ENCODE results near the gene KIF15. TPM values are rescaled to one million over a fixed set of nuclear protein-coding genes. Genes with fewer than 3 reads are reported as not detected.

Gene KIF15
- under 1 TPM in 2 of 3 donors, not detected in 1; 0.29 to 0.56 TPM for polyA plus RNA-seq

GRCh38 chr3:44761424-44762169, at the start of gene KIF15, which contains the start of gene KIAA1143:
KIF15 (plus strand) TSS chr3:44761794; CDS start chr3:44761866, 72 bp downstream.
KIAA1143 (minus strand) TSS chr3:44761619; CDS start chr3:44761602, 17 bp downstream.
- H3K9me3 Mint-ChIP-seq: peaks cover 0 to 4% (median 1%) of the 10 kb centered on the region in 6 donors
- DNase-seq: peak; percentile 93 to 94 (median 93)
- peaks cover 17 to 29% (median 29%) of the 10 kb centered on the region in 3 donors for H3K36me3 Mint-ChIP-seq
- H3K27me3 Mint-ChIP-seq (ENCODE audit: low read depth in 3 of 3): peaks cover 4 to 7% (median 7%) of the 10 kb centered on the region in 3 donors
- peaks cover 33 to 51% of the 10 kb centered on the region in 2 donors for H3K4me1 Mint-ChIP-seq
- peak within 1 kb of the TSS; percentile 87 to 94 (median 90) for H3K27ac Mint-ChIP-seq
- H3K4me3 Mint-ChIP-seq: peak within 1 kb of the TSS; percentile 89 to 93 (median 92)

GRCh38 chr3:44712455-44713075, 49.0 kb upstream of the KIF15 start, which contains the start of gene ZNF502:
ZNF502 (plus strand) TSS chr3:44712660; CDS start chr3:44720262, 7,602 bp downstream.
- H3K4me1 Mint-ChIP-seq: peaks cover 17% of the 10 kb centered on the region in 2 donors

GRCh38 chr3:44721231-44722102, 40.1 kb upstream of the KIF15 start:
- H3K36me3 Mint-ChIP-seq: peaks cover 60 to 68% (median 64%) of the 10 kb centered on the region in 3 donors
- H3K4me3 Mint-ChIP-seq: no peak overlapping the region
- H3K27ac Mint-ChIP-seq: no peak overlapping the region
- no peak for DNase-seq
- H3K9me3 Mint-ChIP-seq: peaks cover 55 to 96% (median 89%) of the 10 kb centered on the region in 6 donors
- H3K27me3 Mint-ChIP-seq (ENCODE audit: low read depth in 3 of 3): peaks cover 5% of the 10 kb centered on the region in 3 donors
- no peaks in the 10 kb centered on the region for H3K4me1 Mint-ChIP-seq

More at GRCh38 chr3:44712455-44713075, 49.0 kb upstream of the KIF15 start, which contains the start of gene ZNF502:
- peak; percentile 65 to 73 (median 71) for DNase-seq
- H3K4me3 Mint-ChIP-seq: peak within 1 kb of the TSS; percentile 88 to 95 (median 95)
- H3K36me3 Mint-ChIP-seq: peaks cover 14 to 44% (median 44%) of the 10 kb centered on the region in 3 donors
- peaks cover 3 to 7% (median 6%) of the 10 kb centered on the region in 3 donors for H3K27me3 Mint-ChIP-seq (ENCODE audit: low read depth in 3 of 3)
- H3K9me3 Mint-ChIP-seq: peaks cover 25 to 46% (median 35%) of the 10 kb centered on the region in 6 donors
- H3K27ac Mint-ChIP-seq: peak within 1 kb of the TSS; percentile 62 to 90 (median 78)

- no peaks in the 10 kb centered on the region for H3K4me1 Mint-ChIP-seq
- H3K36me3 Mint-ChIP-seq: peaks cover 56 to 63% (median 59%) of the 10 kb centered on the region in 3 donors
- no peak for DNase-seq
- peaks cover 5% of the 10 kb centered on the region in 3 donors for H3K27me3 Mint-ChIP-seq (ENCODE audit: low read depth in 3 of 3)
- no peak overlapping the region for H3K27ac Mint-ChIP-seq
- H3K4me3 Mint-ChIP-seq: no peak overlapping the region
- peaks cover 57 to 92% (median 86%) of the 10 kb centered on the region in 6 donors for H3K9me3 Mint-ChIP-seq
Measured at GRCh38 chr3:44722103-44722401, 39.5 kb upstream of the KIF15 start.

GRCh38 chr3:44729384-44729910, 32.1 kb upstream of the KIF15 start, which contains the start of gene ZNF501:
ZNF501 (plus strand) TSS chr3:44729635; CDS start chr3:44734422, 4,787 bp downstream.
- H3K4me1 Mint-ChIP-seq: peaks cover 17 to 30% of the 10 kb centered on the region in 2 donors
- peaks cover 54 to 90% (median 78%) of the 10 kb centered on the region in 6 donors for H3K9me3 Mint-ChIP-seq
- H3K36me3 Mint-ChIP-seq: peaks cover 56 to 65% (median 57%) of the 10 kb centered on the region in 3 donors
- H3K4me3 Mint-ChIP-seq: peak within 1 kb of the TSS; percentile 92 to 95 (median 95)
- peak; percentile 80 to 85 (median 84) for DNase-seq
- H3K27me3 Mint-ChIP-seq (ENCODE audit: low read depth in 3 of 3): peaks cover 2 to 7% (median 6%) of the 10 kb centered on the region in 3 donors
- peak within 1 kb of the TSS; percentile 81 to 94 (median 86) for H3K27ac Mint-ChIP-seq

- Mint-ChIP-seq H3K36me3 (peaks cover 59 to 67% (median 60%) of the 10 kb centered on the region in 3 donors), H3K27me3 (ENCODE audit: low read depth in 3 of 3) (peaks cover 0 to 3% (median 1%) of the 10 kb centered on the region in 3 donors), H3K9me3 (peaks cover 52 to 95% (median 84%) of the 10 kb centered on the region in 6 donors), H3K4me3 (no peak overlapping the region), H3K27ac (no peak overlapping the region), H3K4me1 (peaks cover 8 to 14% of the 10 kb centered on the region in 2 donors)
- no peak for DNase-seq
Measured at GRCh38 chr3:44734646-44735168, 26.9 kb upstream of the KIF15 start.

DNA sequence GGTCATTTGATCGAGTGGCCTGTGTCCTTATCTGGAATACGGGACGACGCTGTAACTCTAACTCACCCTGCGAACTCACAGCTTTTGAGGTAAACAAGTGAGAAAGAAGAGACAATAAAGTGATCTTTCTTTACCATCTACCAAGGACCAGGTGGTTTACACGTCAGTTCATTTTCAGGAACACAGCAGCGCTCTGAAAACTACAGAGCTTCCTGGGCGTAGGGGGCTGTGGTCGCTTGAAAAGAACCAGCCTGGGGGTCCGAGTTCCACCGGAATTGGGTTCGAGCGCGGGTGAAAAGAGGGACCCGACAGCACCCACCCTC, 532 bp upstream of the KIF15 start:
- H3K9me3 Mint-ChIP-seq: peaks cover 0 to 4% (median 1%) of the 10 kb centered on the region in 6 donors
- H3K27ac Mint-ChIP-seq: peak overlapping the region; percentile 87 to 94 (median 90)
- peaks cover 17 to 33% (median 25%) of the 10 kb centered on the region in 3 donors for H3K36me3 Mint-ChIP-seq
- H3K27me3 Mint-ChIP-seq (ENCODE audit: low read depth in 3 of 3): peaks cover 4 to 7% (median 7%) of the 10 kb centered on the region in 3 donors
- DNase-seq: no peak
- H3K4me1 Mint-ChIP-seq: peaks cover 33 to 51% of the 10 kb centered on the region in 2 donors
- peak overlapping the region; percentile 89 to 93 (median 92) for H3K4me3 Mint-ChIP-seq

GRCh38 chr3:44762170-44762677, 630 bp downstream of the KIF15 start:
- Mint-ChIP-seq H3K27me3 (ENCODE audit: low read depth in 3 of 3) (peaks cover 4 to 7% (median 7%) of the 10 kb centered on the region in 3 donors), H3K9me3 (peaks cover 0 to 4% (median 1%) of the 10 kb centered on the region in 6 donors), H3K4me3 (peak overlapping the region; percentile 89 to 93 (median 92)), H3K4me1 (peaks cover 31 to 47% of the 10 kb centered on the region in 2 donors), H3K27ac (peak overlapping the region in 4 of 6 donors; percentile 35 to 94 (median 74)), H3K36me3 (peaks cover 15 to 30% (median 26%) of the 10 kb centered on the region in 3 donors)
- no peak for DNase-seq

GRCh38 chr3:44762690-44763089, 1.1 kb downstream of the KIF15 start:
- H3K36me3 Mint-ChIP-seq: peaks cover 10 to 27% (median 23%) of the 10 kb centered on the region in 3 donors
- H3K27ac Mint-ChIP-seq: peak overlapping the region in 1 of 6 donors; percentile 94
- no peak for DNase-seq
- peaks cover 0 to 4% (median 0%) of the 10 kb centered on the region in 6 donors for H3K9me3 Mint-ChIP-seq
- peak overlapping the region; percentile 89 to 93 (median 92) for H3K4me3 Mint-ChIP-seq
- H3K4me1 Mint-ChIP-seq: peaks cover 27 to 43% of the 10 kb centered on the region in 2 donors
- peaks cover 4 to 7% (median 7%) of the 10 kb centered on the region in 3 donors for H3K27me3 Mint-ChIP-seq (ENCODE audit: low read depth in 3 of 3)

- Mint-ChIP-seq H3K4me1 (peaks cover 17 to 28% of the 10 kb centered on the region in 2 donors), H3K9me3 (peaks cover 0 to 8% (median 2%) of the 10 kb centered on the region in 6 donors), H3K36me3 (peaks cover 4 to 22% (median 15%) of the 10 kb centered on the region in 3 donors), H3K27ac (no peak overlapping the region), H3K4me3 (no peak overlapping the region), H3K27me3 (ENCODE audit: low read depth in 3 of 3) (peaks cover 2 to 7% (median 6%) of the 10 kb centered on the region in 3 donors)
- no peak for DNase-seq
Measured at GRCh38 chr3:44764248-44764647, 2.7 kb downstream of the KIF15 start.

GRCh38 chr3:44771424-44772098, 10.0 kb downstream of the KIF15 start:
- DNase-seq: no peak
- Mint-ChIP-seq H3K9me3 (peaks cover 9 to 25% (median 18%) of the 10 kb centered on the region in 6 donors), H3K4me1 (no peaks in the 10 kb centered on the region), H3K27ac (no peak overlapping the region), H3K27me3 (ENCODE audit: low read depth in 3 of 3) (peaks cover 0 to 1% (median 0%) of the 10 kb centered on the region in 3 donors), H3K4me3 (no peak overlapping the region), H3K36me3 (peaks cover 11 to 36% (median 16%) of the 10 kb centered on the region in 3 donors)

GRCh38 chr3:44772099-44772442, 10.5 kb downstream of the KIF15 start:
- DNase-seq: no peak
- peaks cover 9 to 25% (median 18%) of the 10 kb centered on the region in 6 donors for H3K9me3 Mint-ChIP-seq
- no peak overlapping the region for H3K4me3 Mint-ChIP-seq
- H3K27ac Mint-ChIP-seq: no peak overlapping the region
- peaks cover 0 to 1% (median 0%) of the 10 kb centered on the region in 3 donors for H3K27me3 Mint-ChIP-seq (ENCODE audit: low read depth in 3 of 3)
- H3K36me3 Mint-ChIP-seq: peaks cover 11 to 34% (median 16%) of the 10 kb centered on the region in 3 donors
- H3K4me1 Mint-ChIP-seq: no peaks in the 10 kb centered on the region

Measured in immature natural killer cell (primary cell).